Natural killer cell (primary cell): ENCODE results near the gene PRX. TPM values are rescaled to one million over a fixed set of nuclear protein-coding genes. Genes with fewer than 3 reads are reported as not detected.

ENCODE experiments used
- ATAC-seq, 3 donors: fragments of 150-1000 bp in 2 of 3; fragments of 200-7000 bp in 1 of 3; cut with Tn5 transposase; 1 replicate in 1 of 3; 2 replicates in 2 of 3; pipeline ENCODE4 v1.10.0; 2021; ENCODE audit warnings: mild to moderate bottlenecking in 2 of 3, moderate library complexity in 2 of 3
- DNase-seq, 2 donors: peaks; one replicate each; pipeline versions ENCODE4 v3.0.0 to v3.0.0-alpha.2; 2013 to 2021; ENCODE audit warnings: mixed read lengths in 1 of 2
- H3K27ac ChIP-seq: one replicate; pipeline ENCODE4 v1.5.1; 2013; ENCODE audit warnings: mild to moderate bottlenecking, low read length
- H3K27me3 ChIP-seq: one replicate; pipeline ENCODE4 v1.6.1; 2013; ENCODE audit warnings: low read length; ENCODE audit not compliant: control insufficient read depth, insufficient read depth
- H3K36me3 ChIP-seq: one replicate; pipeline ENCODE4 v1.6.1; 2013; ENCODE audit warnings: low read length; ENCODE audit not compliant: control insufficient read depth, insufficient read depth
- H3K4me1 ChIP-seq: one replicate; pipeline ENCODE4 v1.6.1; 2013; ENCODE audit warnings: low read length; ENCODE audit not compliant: control insufficient read depth, insufficient read depth
- H3K4me3 ChIP-seq: one replicate; pipeline ENCODE4 v1.5.1; 2013; ENCODE audit warnings: low read length
- H3K9me3 ChIP-seq: one replicate; pipeline ENCODE4 v1.6.1; 2013; ENCODE audit warnings: low read length; ENCODE audit not compliant: control insufficient read depth, insufficient read depth
- H3K27ac Mint-ChIP-seq, 2 donors: one replicate each; pipeline ENCODE4 v1.8.0; 2022; ENCODE audit warnings: mild to moderate bottlenecking in 2 of 2, mixed read lengths in 2 of 2, moderate library complexity in 1 of 2
- H3K27me3 Mint-ChIP-seq, 2 donors: one replicate each; pipeline ENCODE4 v1.8.0; 2022; ENCODE audit warnings: low read depth in 2 of 2, mixed read lengths in 2 of 2
- H3K36me3 Mint-ChIP-seq: one replicate; pipeline ENCODE4 v1.8.0; 2022; ENCODE audit warnings: mixed read lengths
- H3K4me1 Mint-ChIP-seq, 2 donors: one replicate each; pipeline ENCODE4 v1.8.0; 2022; ENCODE audit warnings: mixed read lengths in 2 of 2
- H3K4me3 Mint-ChIP-seq: one replicate; pipeline ENCODE4 v1.8.0; 2022; ENCODE audit warnings: mild to moderate bottlenecking, moderate library complexity, mixed read lengths
- H3K9me3 Mint-ChIP-seq, 2 donors: one replicate each; pipeline ENCODE4 v1.8.0; 2022; ENCODE audit warnings: mixed read lengths in 2 of 2
- WGBS: methylation state at CpG from one replicate; pipeline ENCODE4 v1.1.7; 2013; ENCODE audit warnings: missing lambda C conversion rate; ENCODE audit not compliant: insufficient coverage; 5-methylcytosine and 5-hydroxymethylcytosine counted together
- intact Hi-C: fragments of 100-400 bp; cut with micrococcal nuclease; formaldehyde crosslinking; loops from one replicate; pipeline ENCODE4 v1.14.2; 2022
- total RNA-seq, 4 donors: library from RNA; stranded (reverse); fragments of 120-200 nt in 1 of 4; gene quantifications; one replicate each; pipeline versions ENCODE4 v1.2.3 to v1.2.4, GENCODE V29; 2013 to 2022
- TF ChIP-seq, protein P1 (sequence below): fragments of 200-600 bp; IDR thresholded peaks from one replicate; pipeline ENCODE4 v1.8.0; 2022; ENCODE audit warnings: antibody characterized with exemption

The PRX gene
- total RNA-seq, 3 donors from 2014 or later (not counting 1 experiment from before 2014, with no cell fraction given), result 2.0 to 3.8 (median 3.7) TPM

- peaks cover 7% of the 10 kb centered on the region in 2 donors for H3K4me1 Mint-ChIP-seq
- Histone ChIP-seq H3K36me3 (no peaks in the 10 kb centered on the region), H3K4me3 (no peak overlapping the region), H3K9me3 (no peaks in the 10 kb centered on the region), H3K27me3 (no peaks in the 10 kb centered on the region), H3K4me1 (peaks cover 6% of the 10 kb centered on the region), H3K27ac (no peak overlapping the region)
- no peaks in the 10 kb centered on the region for H3K9me3 Mint-ChIP-seq
- H3K27ac Mint-ChIP-seq, result no peak overlapping the region
- no peak overlapping the region for H3K4me3 Mint-ChIP-seq
- no peaks in the 10 kb centered on the region for H3K27me3 Mint-ChIP-seq
- intact Hi-C loops, result no loop called here
- 98% methylated on average over 3 of the region's 4 CpGs for WGBS
- no peak for DNase-seq
- no peaks in the 10 kb centered on the region for H3K36me3 Mint-ChIP-seq
- no peak for ATAC-seq
- TF ChIP-seq, protein P1, sequence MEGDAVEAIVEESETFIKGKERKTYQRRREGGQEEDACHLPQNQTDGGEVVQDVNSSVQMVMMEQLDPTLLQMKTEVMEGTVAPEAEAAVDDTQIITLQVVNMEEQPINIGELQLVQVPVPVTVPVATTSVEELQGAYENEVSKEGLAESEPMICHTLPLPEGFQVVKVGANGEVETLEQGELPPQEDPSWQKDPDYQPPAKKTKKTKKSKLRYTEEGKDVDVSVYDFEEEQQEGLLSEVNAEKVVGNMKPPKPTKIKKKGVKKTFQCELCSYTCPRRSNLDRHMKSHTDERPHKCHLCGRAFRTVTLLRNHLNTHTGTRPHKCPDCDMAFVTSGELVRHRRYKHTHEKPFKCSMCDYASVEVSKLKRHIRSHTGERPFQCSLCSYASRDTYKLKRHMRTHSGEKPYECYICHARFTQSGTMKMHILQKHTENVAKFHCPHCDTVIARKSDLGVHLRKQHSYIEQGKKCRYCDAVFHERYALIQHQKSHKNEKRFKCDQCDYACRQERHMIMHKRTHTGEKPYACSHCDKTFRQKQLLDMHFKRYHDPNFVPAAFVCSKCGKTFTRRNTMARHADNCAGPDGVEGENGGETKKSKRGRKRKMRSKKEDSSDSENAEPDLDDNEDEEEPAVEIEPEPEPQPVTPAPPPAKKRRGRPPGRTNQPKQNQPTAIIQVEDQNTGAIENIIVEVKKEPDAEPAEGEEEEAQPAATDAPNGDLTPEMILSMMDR, result no peak
Measured at GRCh38 chr19:40449506-40449905, 36.3 kb upstream of the PRX start.

- no peaks in the 10 kb centered on the region for H3K27me3 ChIP-seq
- intact Hi-C loops, result no loop called here
- H3K4me1 ChIP-seq, result peaks cover 13% of the 10 kb centered on the region
- Mint-ChIP-seq H3K27me3 (no peaks in the 10 kb centered on the region), H3K4me1 (peaks cover 25 to 29% of the 10 kb centered on the region in 2 donors), H3K4me3 (peak overlapping the region; percentile 35), H3K9me3 (no peaks in the 10 kb centered on the region), H3K27ac (peak overlapping the region; percentile 31 to 68), H3K36me3 (no peaks in the 10 kb centered on the region)
- no peak overlapping the region for H3K27ac ChIP-seq
- no peaks in the 10 kb centered on the region for H3K9me3 ChIP-seq
- ATAC-seq (no peak), DNase-seq (no peak)
- peaks cover 7% of the 10 kb centered on the region for H3K36me3 ChIP-seq
- 96% methylated on average over 8 of the region's 8 CpGs for WGBS
- no peak overlapping the region for H3K4me3 ChIP-seq
- TF ChIP-seq, protein P1, result no peak
Measured at GRCh38 chr19:40446263-40446784, 33.1 kb upstream of the PRX start.

DNA sequence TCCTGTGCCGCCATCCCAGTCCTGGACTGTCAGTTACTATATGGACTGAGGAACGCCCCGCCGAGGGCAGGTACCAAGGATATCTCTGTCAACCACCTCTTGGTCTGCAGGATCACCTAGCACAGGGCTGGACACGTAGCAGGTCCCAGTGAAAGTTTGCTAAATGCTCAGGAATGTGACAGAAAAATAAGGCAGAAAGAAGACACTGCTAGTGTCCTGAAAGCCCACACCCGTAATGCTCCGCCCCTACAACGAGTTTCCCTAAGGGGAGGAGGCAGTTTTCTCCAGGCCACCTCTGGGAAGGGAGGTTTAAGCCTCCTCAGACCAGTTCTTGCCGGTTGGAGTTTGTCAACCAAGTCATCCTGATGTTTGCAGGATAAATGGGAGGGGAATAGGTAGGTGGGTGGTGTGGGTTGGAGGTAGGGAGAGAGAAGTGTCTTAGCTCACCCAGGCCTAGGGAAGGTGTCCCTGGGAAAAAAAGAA lies 32.6 kb upstream of the PRX start:
- H3K4me3 ChIP-seq, result no peak overlapping the region
- H3K27ac ChIP-seq, result no peak overlapping the region
- intact Hi-C loops, result no loop called here
- Mint-ChIP-seq H3K4me3 (peak overlapping the region; percentile 69), H3K9me3 (no peaks in the 10 kb centered on the region), H3K27ac (peak overlapping the region; percentile 92 to 97), H3K36me3 (no peaks in the 10 kb centered on the region), H3K4me1 (peaks cover 25 to 29% of the 10 kb centered on the region in 2 donors), H3K27me3 (no peaks in the 10 kb centered on the region)
- no peak for ATAC-seq
- 90% methylated on average over 9 of the region's 9 CpGs for WGBS
- no peak for DNase-seq
- no peaks in the 10 kb centered on the region for H3K9me3 ChIP-seq
- peaks cover 12% of the 10 kb centered on the region for H3K36me3 ChIP-seq
- H3K27me3 ChIP-seq, result no peaks in the 10 kb centered on the region
- peaks cover 13% of the 10 kb centered on the region for H3K4me1 ChIP-seq
- TF ChIP-seq, protein P1, result no peak
